GM23338 (cell line): ENCODE data around the gene SNRNP48. TPM values are rescaled to one million over a fixed set of nuclear protein-coding genes. Genes with fewer than 3 reads are reported as not detected.

Experiments used
- ATAC-seq: fragments of 200-7000 bp; cut with Tn5 transposase; 3 replicates; pipeline ENCODE4 v1.9.1; 2020
- DNase-seq: peaks from one replicate; pipeline ENCODE4 v3.0.0-alpha.2; 2015; ENCODE audit warnings: low spot score
- H2AFZ ChIP-seq: fragments of 200-600 bp; sonication (generic); 2 replicates; pipeline ENCODE4 v1.8.0; 2016; ENCODE audit warnings: antibody characterized with exemption, mild to moderate bottlenecking, moderate library complexity
- H3F3A ChIP-seq: fragments of 200-600 bp; sonication (generic); replicated peaks from 2 replicates; pipeline ENCODE4 v1.8.0; 2017; ENCODE audit warnings: antibody characterized with exemption, mixed run types, low read depth
- H3K27ac ChIP-seq: fragments of 200-600 bp; sonication (generic); 2 replicates; pipeline ENCODE4 v1.6.1; 2016; ENCODE audit warnings: low read depth
- H3K27me3 ChIP-seq: fragments of 200-600 bp; sonication (generic); 2 replicates; pipeline ENCODE4 v1.8.0; 2016; ENCODE audit warnings: mild to moderate bottlenecking, mixed run types, moderate library complexity; ENCODE audit not compliant: insufficient read depth
- H3K36me3 ChIP-seq: fragments of 200-600 bp; sonication (generic); 2 replicates; pipeline ENCODE4 v1.8.0; 2016; ENCODE audit warnings: mild to moderate bottlenecking; ENCODE audit not compliant: insufficient read depth
- H3K4me1 ChIP-seq: fragments of 200-600 bp; sonication (generic); 2 replicates; pipeline ENCODE4 v1.8.0; 2016; ENCODE audit warnings: mild to moderate bottlenecking, moderate library complexity; ENCODE audit not compliant: insufficient read depth
- H3K4me2 ChIP-seq: fragments of 200-600 bp; sonication (generic); 2 replicates; pipeline ENCODE4 v1.7.1; 2017; ENCODE audit warnings: mixed run types
- H3K4me3 ChIP-seq: fragments of 200-600 bp; sonication (generic); 2 replicates; pipeline ENCODE4 v1.6.1; 2016; ENCODE audit warnings: mixed run types
- H3K79me2 ChIP-seq: fragments of 200-600 bp; sonication (generic); replicated peaks from 2 replicates; pipeline ENCODE4 v1.8.0; 2017; ENCODE audit warnings: mild to moderate bottlenecking; ENCODE audit not compliant: insufficient read depth
- H3K9me2 ChIP-seq: fragments of 200-600 bp; sonication (generic); 2 replicates; pipeline ENCODE4 v1.8.0; 2017; ENCODE audit not compliant: insufficient read depth
- H4K20me1 ChIP-seq: fragments of 200-600 bp; sonication (generic); replicated peaks from 2 replicates; pipeline ENCODE4 v1.8.0; 2017; ENCODE audit warnings: mild to moderate bottlenecking; ENCODE audit not compliant: insufficient read depth
- H3K27ac Mint-ChIP-seq: 2 replicates; pipeline ENCODE4 v1.8.0; 2020; ENCODE audit warnings: inconsistent platforms, mild to moderate bottlenecking, moderate library complexity, mixed read lengths
- H3K27me3 Mint-ChIP-seq: 3 replicates; pipeline ENCODE4 v1.8.0; 2022; ENCODE audit warnings: low read depth, mild to moderate bottlenecking, moderate library complexity, mixed read lengths, inconsistent platforms; ENCODE audit not compliant: insufficient read depth, poor library complexity
- H3K36me3 Mint-ChIP-seq: 3 replicates; pipeline ENCODE4 v1.8.0; 2021; ENCODE audit warnings: low read depth, mild to moderate bottlenecking, inconsistent platforms, moderate library complexity, mixed read lengths
- H3K4me1 Mint-ChIP-seq: 3 replicates; pipeline ENCODE4 v1.8.0; 2020; ENCODE audit warnings: mild to moderate bottlenecking, inconsistent platforms, mixed read lengths
- H3K4me3 Mint-ChIP-seq: 3 replicates; pipeline ENCODE4 v1.8.0; 2021; ENCODE audit warnings: moderate library complexity, mild to moderate bottlenecking, inconsistent platforms, mixed read lengths
- H3K9me3 Mint-ChIP-seq: 3 replicates; pipeline ENCODE4 v1.8.0; 2020; ENCODE audit warnings: moderate library complexity, mild to moderate bottlenecking, inconsistent platforms, mixed read lengths
- CREB1 ChIP-seq: fragments of 250-450 bp; sonication (Bioruptor Pico); IDR thresholded peaks from 2 replicates; pipeline ENCODE4 v1.5.0; 2020; ENCODE audit warnings: low read depth, mild to moderate bottlenecking, moderate library complexity
- EZH2phosphoT487 ChIP-seq: fragments of 200-600 bp; sonication (generic); IDR thresholded peaks from one replicate; pipeline ENCODE4 v1.8.1; 2018; ENCODE audit warnings: antibody characterized with exemption; ENCODE audit not compliant: unreplicated experiment
- JUNB ChIP-seq: IDR thresholded peaks from one replicate; pipeline ENCODE4 v1.6.1; 2016; ENCODE audit warnings: antibody characterized with exemption; ENCODE audit not compliant: unreplicated experiment
- POLR2AphosphoS5 ChIP-seq: IDR thresholded peaks from 2 replicates; pipeline ENCODE4 v1.6.1; 2016; ENCODE audit warnings: antibody characterized with exemption, low read depth
- STAT1 ChIP-seq: IDR thresholded peaks from one replicate; pipeline ENCODE4 v1.6.1; 2016; ENCODE audit warnings: antibody characterized with exemption; ENCODE audit not compliant: unreplicated experiment
- ZNF114 ChIP-seq: fragments of 250-450 bp; sonication (Bioruptor Pico); IDR thresholded peaks from 2 replicates; pipeline ENCODE4 v1.5.0; 2020; ENCODE audit warnings: mild to moderate bottlenecking, moderate library complexity
- ZNF331 ChIP-seq: fragments of 250-450 bp; sonication (Bioruptor Pico); IDR thresholded peaks from 2 replicates; pipeline ENCODE4 v1.5.0; 2020; ENCODE audit warnings: low read depth, mild to moderate bottlenecking, moderate library complexity
- polyA plus RNA-seq: library from polyadenylated mRNA; unstranded; fragments of >200 nt; fragmentation: Nextera tagmentation; extraction: Ambion mirVana; gene quantifications from 2 replicates; pipeline ENCODE4 v1.2.1, GENCODE V29; 2016
- total RNA-seq: library from RNA; depleted of rRNA; stranded (reverse); fragments of >200 nt; shearing (Covaris generic); gene quantifications from 2 replicates; pipeline ENCODE4 v1.2.3, GENCODE V29; 2014
- TF ChIP-seq, protein P1 (sequence below): IDR thresholded peaks from one replicate; pipeline ENCODE4 v1.6.1; 2018; ENCODE audit warnings: antibody characterized with exemption; ENCODE audit not compliant: unreplicated experiment
- TF ChIP-seq, protein P2 (sequence below), 2 experiments: fragments of 200-600 bp in 1 of 2; sonication (generic) in 1 of 2; conservative IDR thresholded peaks; 2 replicates each; pipeline versions ENCODE4 v1.5.1 to v1.6.1; 2016 to 2017; ENCODE audit warnings: antibody characterized with exemption in 2 of 2, low read depth in 2 of 2, mild to moderate bottlenecking in 2 of 2, moderate library complexity in 1 of 2
- TF ChIP-seq, protein P3 (sequence below): IDR thresholded peaks from 2 replicates; pipeline ENCODE4 v1.6.1; 2016; ENCODE audit warnings: antibody characterized with exemption

The SNRNP48 gene
- total and polyA plus RNA-seq, 2 experiments from 2014 or later, result 17.2 to 23.9 TPM

DNA sequence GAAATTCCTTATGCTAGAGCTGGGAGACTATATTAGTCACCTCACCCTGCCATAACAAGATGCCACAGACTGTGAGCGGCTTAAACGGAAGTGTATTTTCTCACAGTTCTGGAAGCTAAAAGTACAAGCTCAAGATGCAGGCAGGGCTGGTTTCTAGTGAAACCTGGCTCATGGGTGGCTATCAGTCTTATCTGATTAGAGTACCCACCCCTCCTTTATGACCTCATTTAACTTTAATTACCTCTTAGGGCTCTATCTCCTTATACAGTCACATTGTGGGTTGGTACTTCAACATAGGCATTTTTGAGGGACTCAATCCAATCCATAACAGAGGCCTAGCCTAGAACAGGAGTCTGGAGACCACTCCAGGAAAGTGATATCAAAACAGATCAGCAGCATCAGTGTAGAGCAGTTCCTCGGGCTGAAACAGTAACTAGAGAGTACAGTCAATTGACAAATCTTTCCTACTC lies 2.3 kb upstream of the SNRNP48 start:
- H3K27me3 ChIP-seq, result no peaks in the 10 kb centered on the region
- no peak overlapping the region for H2AFZ ChIP-seq
- H3K27ac ChIP-seq, result no peak overlapping the region
- Mint-ChIP-seq H3K27ac (no peak overlapping the region), H3K4me3 (no peak overlapping the region), H3K9me3 (no peaks in the 10 kb centered on the region), H3K36me3 (peaks cover 24% of the 10 kb centered on the region), H3K27me3 (no peaks in the 10 kb centered on the region), H3K4me1 (peaks cover 24% of the 10 kb centered on the region)
- H3K4me2 ChIP-seq, result no peak overlapping the region
- peaks cover 25% of the 10 kb centered on the region for H3K79me2 ChIP-seq
- H4K20me1 ChIP-seq, result peaks cover 22% of the 10 kb centered on the region
- DNase-seq, result no peak
- no peaks in the 10 kb centered on the region for H3K9me2 ChIP-seq
- ATAC-seq, result no peak
- no peak overlapping the region for H3K4me3 ChIP-seq
- peaks cover 4% of the 10 kb centered on the region; the same call in 1 of the 2 replicates for H3K36me3 ChIP-seq
- no peaks in the 10 kb centered on the region for H3F3A ChIP-seq
- TF ChIP-seq POLR2AphosphoS5, result 0 out of 2 replicates have a peak, but pooled peaks have one; percentile 13
- TF ChIP-seq EZH2phosphoT487, result no peak
- peaks cover 16% of the 10 kb centered on the region for H3K4me1 ChIP-seq

DNA sequence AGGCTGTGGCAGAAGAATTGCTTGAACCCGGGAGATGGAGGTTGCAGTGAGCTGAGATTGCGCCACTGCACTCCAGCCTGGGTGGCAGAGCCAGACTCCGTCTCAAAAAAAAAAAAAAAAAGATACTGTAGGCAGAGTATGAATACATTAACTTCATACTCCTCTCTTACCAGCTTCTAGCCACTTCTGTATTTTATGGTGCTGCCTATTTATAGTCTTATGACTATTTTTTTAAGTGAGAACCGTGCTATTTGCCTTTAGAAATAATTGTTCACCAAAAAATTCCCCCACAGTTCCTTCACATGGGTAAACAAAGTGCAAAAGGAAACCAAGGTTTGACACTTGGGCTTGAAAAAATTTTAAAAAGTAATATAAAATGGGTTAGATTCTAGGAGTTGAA lies 1.5 kb upstream of the SNRNP48 start:
- H3K27ac ChIP-seq, result no peak overlapping the region
- Mint-ChIP-seq H3K36me3 (peaks cover 19% of the 10 kb centered on the region), H3K27ac (no peak overlapping the region), H3K4me3 (no peak overlapping the region), H3K9me3 (no peaks in the 10 kb centered on the region), H3K4me1 (peaks cover 24% of the 10 kb centered on the region), H3K27me3 (no peaks in the 10 kb centered on the region)
- ATAC-seq (no peak), DNase-seq (no peak)
- peaks cover 16% of the 10 kb centered on the region for H3K4me1 ChIP-seq
- no peaks in the 10 kb centered on the region for H3K9me2 ChIP-seq
- no peak overlapping the region for H3K4me3 ChIP-seq
- H3K4me2 ChIP-seq, result no peak overlapping the region
- H3K27me3 ChIP-seq, result no peaks in the 10 kb centered on the region
- peaks cover 33% of the 10 kb centered on the region for H3K79me2 ChIP-seq
- no peaks in the 10 kb centered on the region; the same call in 1 of the 2 replicates for H3K36me3 ChIP-seq
- no peaks in the 10 kb centered on the region for H3F3A ChIP-seq
- peaks cover 27% of the 10 kb centered on the region for H4K20me1 ChIP-seq
- no peak overlapping the region for H2AFZ ChIP-seq
- TF ChIP-seq STAT1 (no peak), JUNB (no peak), POLR2AphosphoS5 (no peak), ZNF114 (no peak), ZNF331 (CRISPR knock-in tag) (no peak), EZH2phosphoT487 (no peak), CREB1 (no peak)
- TF ChIP-seq, protein P1, sequence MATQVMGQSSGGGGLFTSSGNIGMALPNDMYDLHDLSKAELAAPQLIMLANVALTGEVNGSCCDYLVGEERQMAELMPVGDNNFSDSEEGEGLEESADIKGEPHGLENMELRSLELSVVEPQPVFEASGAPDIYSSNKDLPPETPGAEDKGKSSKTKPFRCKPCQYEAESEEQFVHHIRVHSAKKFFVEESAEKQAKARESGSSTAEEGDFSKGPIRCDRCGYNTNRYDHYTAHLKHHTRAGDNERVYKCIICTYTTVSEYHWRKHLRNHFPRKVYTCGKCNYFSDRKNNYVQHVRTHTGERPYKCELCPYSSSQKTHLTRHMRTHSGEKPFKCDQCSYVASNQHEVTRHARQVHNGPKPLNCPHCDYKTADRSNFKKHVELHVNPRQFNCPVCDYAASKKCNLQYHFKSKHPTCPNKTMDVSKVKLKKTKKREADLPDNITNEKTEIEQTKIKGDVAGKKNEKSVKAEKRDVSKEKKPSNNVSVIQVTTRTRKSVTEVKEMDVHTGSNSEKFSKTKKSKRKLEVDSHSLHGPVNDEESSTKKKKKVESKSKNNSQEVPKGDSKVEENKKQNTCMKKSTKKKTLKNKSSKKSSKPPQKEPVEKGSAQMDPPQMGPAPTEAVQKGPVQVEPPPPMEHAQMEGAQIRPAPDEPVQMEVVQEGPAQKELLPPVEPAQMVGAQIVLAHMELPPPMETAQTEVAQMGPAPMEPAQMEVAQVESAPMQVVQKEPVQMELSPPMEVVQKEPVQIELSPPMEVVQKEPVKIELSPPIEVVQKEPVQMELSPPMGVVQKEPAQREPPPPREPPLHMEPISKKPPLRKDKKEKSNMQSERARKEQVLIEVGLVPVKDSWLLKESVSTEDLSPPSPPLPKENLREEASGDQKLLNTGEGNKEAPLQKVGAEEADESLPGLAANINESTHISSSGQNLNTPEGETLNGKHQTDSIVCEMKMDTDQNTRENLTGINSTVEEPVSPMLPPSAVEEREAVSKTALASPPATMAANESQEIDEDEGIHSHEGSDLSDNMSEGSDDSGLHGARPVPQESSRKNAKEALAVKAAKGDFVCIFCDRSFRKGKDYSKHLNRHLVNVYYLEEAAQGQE, result no peak
- TF ChIP-seq, protein P2, sequence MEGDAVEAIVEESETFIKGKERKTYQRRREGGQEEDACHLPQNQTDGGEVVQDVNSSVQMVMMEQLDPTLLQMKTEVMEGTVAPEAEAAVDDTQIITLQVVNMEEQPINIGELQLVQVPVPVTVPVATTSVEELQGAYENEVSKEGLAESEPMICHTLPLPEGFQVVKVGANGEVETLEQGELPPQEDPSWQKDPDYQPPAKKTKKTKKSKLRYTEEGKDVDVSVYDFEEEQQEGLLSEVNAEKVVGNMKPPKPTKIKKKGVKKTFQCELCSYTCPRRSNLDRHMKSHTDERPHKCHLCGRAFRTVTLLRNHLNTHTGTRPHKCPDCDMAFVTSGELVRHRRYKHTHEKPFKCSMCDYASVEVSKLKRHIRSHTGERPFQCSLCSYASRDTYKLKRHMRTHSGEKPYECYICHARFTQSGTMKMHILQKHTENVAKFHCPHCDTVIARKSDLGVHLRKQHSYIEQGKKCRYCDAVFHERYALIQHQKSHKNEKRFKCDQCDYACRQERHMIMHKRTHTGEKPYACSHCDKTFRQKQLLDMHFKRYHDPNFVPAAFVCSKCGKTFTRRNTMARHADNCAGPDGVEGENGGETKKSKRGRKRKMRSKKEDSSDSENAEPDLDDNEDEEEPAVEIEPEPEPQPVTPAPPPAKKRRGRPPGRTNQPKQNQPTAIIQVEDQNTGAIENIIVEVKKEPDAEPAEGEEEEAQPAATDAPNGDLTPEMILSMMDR (conservative IDR thresholded peaks at IDR 0.05; ENCODE audit: low read depth in 2 of 2), result no peak
- TF ChIP-seq, protein P3, sequence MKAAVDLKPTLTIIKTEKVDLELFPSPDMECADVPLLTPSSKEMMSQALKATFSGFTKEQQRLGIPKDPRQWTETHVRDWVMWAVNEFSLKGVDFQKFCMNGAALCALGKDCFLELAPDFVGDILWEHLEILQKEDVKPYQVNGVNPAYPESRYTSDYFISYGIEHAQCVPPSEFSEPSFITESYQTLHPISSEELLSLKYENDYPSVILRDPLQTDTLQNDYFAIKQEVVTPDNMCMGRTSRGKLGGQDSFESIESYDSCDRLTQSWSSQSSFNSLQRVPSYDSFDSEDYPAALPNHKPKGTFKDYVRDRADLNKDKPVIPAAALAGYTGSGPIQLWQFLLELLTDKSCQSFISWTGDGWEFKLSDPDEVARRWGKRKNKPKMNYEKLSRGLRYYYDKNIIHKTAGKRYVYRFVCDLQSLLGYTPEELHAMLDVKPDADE, result no peak
